ENCODE results near the gene RNF26. TPM values are rescaled to one million over a fixed set of nuclear protein-coding genes. Genes with fewer than 3 reads are reported as not detected.

Gene RNF26
- total and polyA plus RNA-seq, 2 donors from 2014 or later: 18.2 to 23.5 TPM

DNA sequence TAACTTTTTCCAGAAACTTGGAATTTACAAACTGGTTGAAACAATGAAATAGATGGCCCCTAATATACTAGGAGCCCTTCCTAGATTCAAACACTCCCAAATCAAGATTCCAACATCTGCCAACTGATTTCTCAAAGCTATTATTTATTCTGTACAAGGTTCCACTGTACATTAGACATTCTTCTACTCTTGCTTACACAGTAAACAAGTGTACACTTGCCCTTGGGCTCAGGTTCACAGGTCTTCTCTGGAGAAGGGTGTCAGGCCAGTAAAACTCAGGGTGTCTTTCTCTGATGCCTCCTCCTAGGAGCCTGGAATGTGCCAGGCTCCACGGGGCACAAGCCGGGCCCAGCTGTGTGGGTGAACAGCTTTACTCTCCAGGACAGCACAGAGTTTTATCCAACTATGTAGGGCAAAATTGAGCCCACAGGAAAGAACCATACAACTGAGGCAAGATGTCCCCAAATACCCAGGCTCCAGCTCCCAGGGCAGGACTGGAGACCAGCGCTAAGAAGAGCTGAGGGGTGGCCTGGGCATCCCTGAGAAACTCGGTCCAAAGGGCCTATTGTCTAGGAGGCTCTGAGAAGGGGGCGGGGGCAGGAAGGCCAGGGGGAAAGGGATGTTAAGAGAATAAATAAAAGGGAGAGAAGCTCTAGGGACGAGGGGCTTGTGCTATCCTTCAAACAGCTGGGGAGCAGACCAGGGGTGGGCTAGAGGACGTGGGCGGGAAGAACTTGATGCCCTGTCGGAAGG is 20.9 kb downstream of the RNF26 start:
- DNase-seq: peak in 1 of 5 donors; percentile 52
- H3K27ac ChIP-seq (ENCODE audit: low read depth in 2 of 2, low read length in 2 of 2): peak overlapping the region in 1 of 2 donors; percentile 1

DNA sequence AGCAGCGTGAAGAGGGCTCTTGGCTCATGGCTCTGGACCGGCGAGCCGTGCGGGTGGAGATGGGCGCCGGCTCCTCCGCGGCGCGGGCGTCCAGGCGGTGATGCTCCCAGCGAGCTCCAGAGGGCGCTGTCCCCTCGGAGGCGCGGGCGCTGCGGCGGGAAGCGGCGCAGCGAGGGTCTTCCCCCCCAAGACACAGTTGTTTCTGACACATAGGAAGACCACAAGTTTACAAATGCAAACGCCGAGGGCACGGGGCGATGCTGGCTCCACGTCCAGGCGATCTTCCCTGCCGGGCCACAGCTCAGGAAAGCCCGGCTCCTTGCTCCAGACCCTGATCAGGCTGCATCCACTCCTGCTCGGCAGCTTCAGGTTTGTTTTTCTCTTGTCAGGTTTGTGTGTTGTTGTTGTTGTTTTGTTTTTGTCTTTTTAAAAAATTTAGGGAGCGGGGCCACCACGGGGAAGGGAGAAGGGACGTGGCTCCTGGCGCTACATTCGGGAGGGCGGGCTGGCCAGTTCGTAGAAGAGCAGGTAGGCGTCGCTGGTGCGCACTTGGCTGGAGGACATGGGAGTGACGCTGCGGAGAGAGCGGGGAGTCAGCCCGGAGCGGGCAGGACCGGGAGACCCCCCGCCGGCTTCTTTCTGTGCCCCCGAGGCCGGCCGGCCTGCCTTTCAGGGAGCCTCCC is 22.2 kb downstream of the RNF26 start:
- intact Hi-C loops (cut with DNase I): no loop called here
- Histone ChIP-seq H3K9me3 (ENCODE audit: control insufficient read depth in 2 of 3, insufficient read depth in 1 of 3, low read length in 3 of 3) (no peaks in the 10 kb centered on the region), H3K4me3 (ENCODE audit: low read length in 3 of 3) (peak overlapping the region in 2 of 3 donors; percentile 32 to 58), H3K36me3 (ENCODE audit: control insufficient read depth in 2 of 3, insufficient read depth in 3 of 3, low read length in 3 of 3) (peaks cover 0 to 29% (median 16%) of the 10 kb centered on the region in 3 donors), H3K4me1 (ENCODE audit: control insufficient read depth in 2 of 3, insufficient read depth in 2 of 3, low read depth in 1 of 3, low read length in 3 of 3) (peaks cover 0 to 19% (median 8%) of the 10 kb centered on the region in 3 donors), H3K9ac (ENCODE audit: low read length in 3 of 3) (peak overlapping the region in 2 of 3 donors; percentile 12 to 65), H3K27me3 (ENCODE audit: control insufficient read depth, insufficient read depth, low read length) (no peaks in the 10 kb centered on the region), H3K27ac (ENCODE audit: low read depth in 2 of 2, low read length in 2 of 2) (peak overlapping the region in 1 of 2 donors; percentile 43)
- DNase-seq (peak; percentile 87 to 95 (median 92)), FAIRE-seq (no peak)
- TF ChIP-seq, protein P1, sequence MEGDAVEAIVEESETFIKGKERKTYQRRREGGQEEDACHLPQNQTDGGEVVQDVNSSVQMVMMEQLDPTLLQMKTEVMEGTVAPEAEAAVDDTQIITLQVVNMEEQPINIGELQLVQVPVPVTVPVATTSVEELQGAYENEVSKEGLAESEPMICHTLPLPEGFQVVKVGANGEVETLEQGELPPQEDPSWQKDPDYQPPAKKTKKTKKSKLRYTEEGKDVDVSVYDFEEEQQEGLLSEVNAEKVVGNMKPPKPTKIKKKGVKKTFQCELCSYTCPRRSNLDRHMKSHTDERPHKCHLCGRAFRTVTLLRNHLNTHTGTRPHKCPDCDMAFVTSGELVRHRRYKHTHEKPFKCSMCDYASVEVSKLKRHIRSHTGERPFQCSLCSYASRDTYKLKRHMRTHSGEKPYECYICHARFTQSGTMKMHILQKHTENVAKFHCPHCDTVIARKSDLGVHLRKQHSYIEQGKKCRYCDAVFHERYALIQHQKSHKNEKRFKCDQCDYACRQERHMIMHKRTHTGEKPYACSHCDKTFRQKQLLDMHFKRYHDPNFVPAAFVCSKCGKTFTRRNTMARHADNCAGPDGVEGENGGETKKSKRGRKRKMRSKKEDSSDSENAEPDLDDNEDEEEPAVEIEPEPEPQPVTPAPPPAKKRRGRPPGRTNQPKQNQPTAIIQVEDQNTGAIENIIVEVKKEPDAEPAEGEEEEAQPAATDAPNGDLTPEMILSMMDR (IDR thresholded peaks at IDR 0.05; ENCODE audit: borderline replicate concordance, extremely low read depth, insufficient read depth): peak; percentile 90

More for the DNA sequence above, 20.9 kb downstream of the RNF26 start:
- H3K27me3 ChIP-seq (ENCODE audit: control insufficient read depth, insufficient read depth, low read length): no peaks in the 10 kb centered on the region
- H3K4me1 ChIP-seq (ENCODE audit: control insufficient read depth in 2 of 3, insufficient read depth in 2 of 3, low read depth in 1 of 3, low read length in 3 of 3): peaks cover 0 to 19% (median 8%) of the 10 kb centered on the region in 3 donors
- no peak overlapping the region for H3K4me3 ChIP-seq (ENCODE audit: low read length in 3 of 3)
- H3K9me3 ChIP-seq (ENCODE audit: control insufficient read depth in 2 of 3, insufficient read depth in 1 of 3, low read length in 3 of 3): no peaks in the 10 kb centered on the region
- FAIRE-seq: no peak
- intact Hi-C loops (cut with DNase I): no loop called here
- TF ChIP-seq, protein P1 (IDR thresholded peaks at IDR 0.05; ENCODE audit: borderline replicate concordance, extremely low read depth, insufficient read depth): no peak
- H3K36me3 ChIP-seq (ENCODE audit: control insufficient read depth in 2 of 3, insufficient read depth in 3 of 3, low read length in 3 of 3): peaks cover 0 to 29% (median 16%) of the 10 kb centered on the region in 3 donors
- no peak overlapping the region for H3K9ac ChIP-seq (ENCODE audit: low read length in 3 of 3)

DNA sequence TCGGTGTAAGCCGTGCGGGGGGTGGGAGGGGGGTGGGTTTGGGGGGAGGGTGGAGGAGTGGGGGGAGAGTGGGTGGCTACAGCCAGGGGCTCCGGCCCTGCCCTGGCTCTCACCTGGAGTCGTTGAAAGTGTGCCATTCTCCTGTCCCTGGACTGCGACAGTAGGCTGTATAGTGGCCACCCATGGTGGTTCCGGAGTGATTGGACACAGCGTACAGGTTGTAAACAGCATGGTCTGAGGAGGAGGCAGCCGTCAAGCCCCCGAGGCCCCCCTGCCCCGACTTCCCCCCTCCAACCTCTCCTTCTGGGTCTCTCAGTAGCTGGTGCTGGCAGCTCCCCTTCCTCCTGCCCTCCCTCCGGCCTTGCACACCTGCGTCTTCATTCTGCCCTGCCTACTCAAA is 22.7 kb downstream of the RNF26 start:
- no peaks in the 10 kb centered on the region for H3K27me3 ChIP-seq (ENCODE audit: control insufficient read depth, insufficient read depth, low read length)
- DNase-seq (peak in 1 of 5 donors; percentile 65), FAIRE-seq (no peak)
- intact Hi-C loops (cut with DNase I): no loop called here
- H3K9ac ChIP-seq (ENCODE audit: low read length in 3 of 3): peak overlapping the region in 1 of 3 donors; percentile 7
- H3K9me3 ChIP-seq (ENCODE audit: control insufficient read depth in 2 of 3, insufficient read depth in 1 of 3, low read length in 3 of 3): no peaks in the 10 kb centered on the region
- no peak overlapping the region for H3K4me3 ChIP-seq (ENCODE audit: low read length in 3 of 3)
- H3K4me1 ChIP-seq (ENCODE audit: control insufficient read depth in 2 of 3, insufficient read depth in 2 of 3, low read depth in 1 of 3, low read length in 3 of 3): peaks cover 0 to 21% (median 8%) of the 10 kb centered on the region in 3 donors
- H3K36me3 ChIP-seq (ENCODE audit: control insufficient read depth in 2 of 3, insufficient read depth in 3 of 3, low read length in 3 of 3): peaks cover 0 to 29% (median 18%) of the 10 kb centered on the region in 3 donors
- TF ChIP-seq, protein P1 (IDR thresholded peaks at IDR 0.05; ENCODE audit: borderline replicate concordance, extremely low read depth, insufficient read depth): no peak
- H3K27ac ChIP-seq (ENCODE audit: low read depth in 2 of 2, low read length in 2 of 2): peak overlapping the region in 1 of 2 donors; percentile 48
